ENCODE data around the gene PNRC1.
"Not testable (repeated sequence)": the region's sequence is repeated elsewhere in the genome, so short reads cannot be mapped to it uniquely, and the experiment has no call there.

PNRC1 gene

GRCh38 chr6:89080281-89081128 lies at the start of gene PNRC1:
TSS of gene PNRC1 (plus strand) at chr6:89080751. CDS start at chr6:89080895, 144 bp downstream.
- TF ChIP-seq, protein P1, sequence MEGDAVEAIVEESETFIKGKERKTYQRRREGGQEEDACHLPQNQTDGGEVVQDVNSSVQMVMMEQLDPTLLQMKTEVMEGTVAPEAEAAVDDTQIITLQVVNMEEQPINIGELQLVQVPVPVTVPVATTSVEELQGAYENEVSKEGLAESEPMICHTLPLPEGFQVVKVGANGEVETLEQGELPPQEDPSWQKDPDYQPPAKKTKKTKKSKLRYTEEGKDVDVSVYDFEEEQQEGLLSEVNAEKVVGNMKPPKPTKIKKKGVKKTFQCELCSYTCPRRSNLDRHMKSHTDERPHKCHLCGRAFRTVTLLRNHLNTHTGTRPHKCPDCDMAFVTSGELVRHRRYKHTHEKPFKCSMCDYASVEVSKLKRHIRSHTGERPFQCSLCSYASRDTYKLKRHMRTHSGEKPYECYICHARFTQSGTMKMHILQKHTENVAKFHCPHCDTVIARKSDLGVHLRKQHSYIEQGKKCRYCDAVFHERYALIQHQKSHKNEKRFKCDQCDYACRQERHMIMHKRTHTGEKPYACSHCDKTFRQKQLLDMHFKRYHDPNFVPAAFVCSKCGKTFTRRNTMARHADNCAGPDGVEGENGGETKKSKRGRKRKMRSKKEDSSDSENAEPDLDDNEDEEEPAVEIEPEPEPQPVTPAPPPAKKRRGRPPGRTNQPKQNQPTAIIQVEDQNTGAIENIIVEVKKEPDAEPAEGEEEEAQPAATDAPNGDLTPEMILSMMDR (IDR thresholded peaks at IDR 0.05; ENCODE audit: low read depth, low read length, missing control alignments): no peak
- DNase-seq (ENCODE audit: extremely low read depth, low read depth): peak; percentile 94
- peak within 1 kb of the TSS; percentile 91 for H3K4me3 ChIP-seq (replicated peaks; ENCODE audit: low read depth, low read length)

GRCh38 chr6:89032599-89032998 lies 48.0 kb upstream of the PNRC1 start:
- H3K4me3 ChIP-seq (replicated peaks; ENCODE audit: low read depth, low read length): no peak overlapping the region
- TF ChIP-seq, protein P1 (IDR thresholded peaks at IDR 0.05; ENCODE audit: low read depth, low read length, missing control alignments): no peak
- DNase-seq (ENCODE audit: extremely low read depth, low read depth): no peak

- TF ChIP-seq, protein P1 (IDR thresholded peaks at IDR 0.05; ENCODE audit: low read depth, low read length, missing control alignments): no peak
- no peak overlapping the region for H3K4me3 ChIP-seq (replicated peaks; ENCODE audit: low read depth, low read length)
- DNase-seq (ENCODE audit: extremely low read depth, low read depth): no peak
Observed at GRCh38 chr6:89033461-89033860, 47.1 kb upstream of the PNRC1 start.

DNA sequence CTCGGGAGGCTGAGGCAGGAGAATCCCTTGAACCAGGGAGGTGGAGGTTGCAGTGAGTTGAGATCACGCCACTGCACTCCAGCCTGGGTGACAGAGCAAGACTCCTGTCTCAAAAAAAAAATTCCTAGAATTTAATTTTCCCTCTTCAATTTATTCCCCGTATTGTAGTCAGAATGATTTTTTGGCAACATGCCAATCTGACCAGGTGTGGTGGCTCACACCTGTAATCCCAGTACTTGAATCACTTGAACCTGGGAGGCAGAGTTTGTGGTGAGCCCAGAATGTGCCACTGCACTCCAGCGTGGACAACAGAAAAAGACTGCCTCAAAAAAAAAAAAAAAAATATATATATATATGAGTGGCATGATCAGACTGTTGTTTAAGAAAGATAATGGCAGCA lies 46.4 kb upstream of the PNRC1 start:
- DNase-seq (ENCODE audit: extremely low read depth, low read depth); H3K4me3 ChIP-seq (replicated peaks; ENCODE audit: low read depth, low read length): not testable (repeated sequence)

DNA sequence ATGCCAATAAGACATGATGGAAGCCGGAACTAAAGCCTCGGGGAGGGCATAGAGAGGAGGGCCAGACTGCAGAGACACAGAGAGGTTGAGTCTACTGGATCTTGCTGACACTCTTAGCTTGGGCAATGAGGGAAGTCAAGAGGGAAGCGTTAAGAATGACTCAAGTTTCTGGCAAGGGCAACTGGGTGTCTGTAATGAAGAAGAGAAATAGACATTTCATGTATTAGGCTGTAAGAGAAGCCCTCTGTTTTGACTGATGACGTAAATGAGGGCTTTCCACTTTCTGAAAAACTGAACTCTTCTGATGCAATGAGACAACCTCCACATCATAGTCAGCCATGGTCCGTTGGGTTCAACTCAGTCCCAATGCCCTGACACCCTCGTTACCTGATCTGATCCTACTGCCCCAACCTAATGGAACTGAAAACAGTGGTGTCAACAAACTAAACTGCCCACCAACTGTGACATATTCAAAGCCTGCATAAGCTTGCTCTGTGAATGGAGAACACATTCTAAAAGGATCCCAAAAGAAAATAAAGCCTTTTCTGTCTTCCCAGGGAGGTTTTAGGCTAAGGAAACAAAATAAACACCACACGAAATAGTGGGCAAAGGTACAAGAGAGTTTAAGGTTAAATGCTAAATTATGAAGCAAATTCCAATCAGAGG lies 45.8 kb upstream of the PNRC1 start:
- no peak overlapping the region for H3K4me3 ChIP-seq (replicated peaks; ENCODE audit: low read depth, low read length)
- TF ChIP-seq, protein P1 (IDR thresholded peaks at IDR 0.05; ENCODE audit: low read depth, low read length, missing control alignments): no peak
- no peak for DNase-seq (ENCODE audit: extremely low read depth, low read depth)

- H3K4me3 ChIP-seq (replicated peaks; ENCODE audit: low read depth, low read length): no peak overlapping the region
- TF ChIP-seq, protein P1 (IDR thresholded peaks at IDR 0.05; ENCODE audit: low read depth, low read length, missing control alignments): no peak
- peak; percentile 59 for DNase-seq (ENCODE audit: extremely low read depth, low read depth)
Observed at GRCh38 chr6:89035252-89036101, 45.1 kb upstream of the PNRC1 start.

Data from HFF-Myc (cell line).